IMR-90 (cell line): Measurements from ENCODE around the gene SOCS4. TPM values are rescaled to one million over a fixed set of nuclear protein-coding genes. Genes with fewer than 3 reads are reported as not detected.

ENCODE experiments used
- ATAC-seq: fragments of 200-7000 bp; cut with Tn5 transposase; 2 replicates; pipeline ENCODE4 v1.9.1; 2020; ENCODE audit warnings: low read depth, mild to moderate bottlenecking, moderate library complexity
- BruUV-seq: library from RNA; stranded (reverse); fragments of 400-500 nt; replicated peaks from 2 replicates; lab custom pipeline; 2021; lab: Mats Ljungman, UMichigan
- CTCF ChIA-PET: fragments of 300-600 bp; formaldehyde crosslinking; extraction: SDS; loops from one replicate; lab custom pipeline; 2021; ENCODE audit warnings: antibody characterized with exemption; lab: Yijun Ruan, JAX
- POLR2A ChIA-PET: fragments of 300-600 bp; sonication (Branson Sonifier 250); formaldehyde crosslinking; loops from one replicate; lab custom pipeline; 2022; ENCODE audit warnings: antibody characterized with exemption; ENCODE audit not compliant: unreplicated experiment; lab: Charles Lee
- DNase-seq: peaks from one replicate; pipeline ENCODE4 v3.0.0; 2013
- H2AFZ ChIP-seq: replicated peaks from 2 replicates; pipeline ENCODE3; 2013; ENCODE audit warnings: low read length, mild to moderate bottlenecking; ENCODE audit not compliant: poor library complexity
- H2AK5ac ChIP-seq: 2 replicates; pipeline ENCODE4 v1.6.1; 2013; ENCODE audit warnings: low read depth, low read length, inconsistent platforms
- H2AK9ac ChIP-seq: replicated peaks from 2 replicates; pipeline ENCODE3; 2013; ENCODE audit warnings: mild to moderate bottlenecking, low read depth, low read length, moderate library complexity; ENCODE audit not compliant: poor library complexity
- H2BK120ac ChIP-seq: 2 replicates; pipeline ENCODE4 v1.6.1; 2013; ENCODE audit warnings: low read depth, low read length, inconsistent platforms
- H2BK15ac ChIP-seq: 3 replicates; pipeline ENCODE4 v1.6.1; 2013; ENCODE audit warnings: low read depth, low read length, inconsistent platforms
- H2BK20ac ChIP-seq: 2 replicates; pipeline ENCODE4 v1.6.1; 2013; ENCODE audit warnings: low read depth, mild to moderate bottlenecking, inconsistent platforms, low read length, moderate library complexity
- H2BK5ac ChIP-seq: 2 replicates; pipeline ENCODE4 v1.6.1; 2013; ENCODE audit warnings: mild to moderate bottlenecking, low read depth, low read length, inconsistent platforms; ENCODE audit not compliant: poor library complexity, severe bottlenecking
- H3K14ac ChIP-seq: replicated peaks from 2 replicates; pipeline ENCODE4 v1.6.1; 2013; ENCODE audit warnings: low read depth, low read length, inconsistent platforms
- H3K18ac ChIP-seq: 2 replicates; pipeline ENCODE4 v1.6.1; 2013; ENCODE audit warnings: low read depth, low read length, control low read depth
- H3K23ac ChIP-seq: 2 replicates; pipeline ENCODE4 v1.6.1; 2013; ENCODE audit warnings: low read depth, low read length, inconsistent platforms
- H3K27ac ChIP-seq: 2 replicates; pipeline ENCODE4 v1.5.1; 2013; ENCODE audit warnings: mild to moderate bottlenecking, control low read depth, low read length; ENCODE audit not compliant: insufficient read depth
- H3K27me3 ChIP-seq: 2 replicates; pipeline ENCODE4 v1.6.1; 2013; ENCODE audit warnings: low read length; ENCODE audit not compliant: control insufficient read depth, insufficient read depth
- H3K36me3 ChIP-seq: 2 replicates; pipeline ENCODE4 v1.6.1; 2013; ENCODE audit warnings: low read length, mixed read lengths; ENCODE audit not compliant: control insufficient read depth, insufficient read depth
- H3K4ac ChIP-seq: 2 replicates; pipeline ENCODE4 v1.6.1; 2013; ENCODE audit warnings: low read depth, low read length, inconsistent platforms
- H3K4me1 ChIP-seq: 2 replicates; pipeline ENCODE4 v1.6.1; 2013; ENCODE audit warnings: low read length, mixed read lengths; ENCODE audit not compliant: control insufficient read depth, insufficient read depth
- H3K4me2 ChIP-seq: 2 replicates; pipeline ENCODE4 v1.6.1; 2013; ENCODE audit warnings: low read depth, mild to moderate bottlenecking, control low read depth, low read length, moderate library complexity
- H3K4me3 ChIP-seq: 2 replicates; pipeline ENCODE4 v1.5.1; 2013; ENCODE audit warnings: low read depth, mild to moderate bottlenecking, control low read depth, low read length, moderate library complexity; ENCODE audit not compliant: insufficient read depth
- H3K56ac ChIP-seq: 2 replicates; pipeline ENCODE4 v1.6.1; 2013; ENCODE audit warnings: low read length, inconsistent platforms; ENCODE audit not compliant: insufficient read depth; ENCODE audit errors: extremely low read depth
- H3K79me1 ChIP-seq, 2 experiments: 2 replicates each; pipeline ENCODE4 v1.6.1; 2013; ENCODE audit warnings: low read length in 2 of 2, inconsistent platforms in 1 of 2, low read depth in 1 of 2
- H3K9ac ChIP-seq: 2 replicates; pipeline ENCODE4 v1.6.1; 2013; ENCODE audit warnings: low read depth, low read length, control low read depth
- H3K9me1 ChIP-seq: 2 replicates; pipeline ENCODE4 v1.6.1; 2013; ENCODE audit warnings: low read length, inconsistent platforms; ENCODE audit not compliant: insufficient read depth
- H3K9me3 ChIP-seq: 2 replicates; pipeline ENCODE4 v1.6.1; 2013; ENCODE audit warnings: low read length; ENCODE audit not compliant: control insufficient read depth, insufficient read depth
- H4K20me1 ChIP-seq: 2 replicates; pipeline ENCODE4 v1.6.1; 2013; ENCODE audit warnings: low read length, inconsistent platforms; ENCODE audit not compliant: insufficient read depth
- H4K5ac ChIP-seq: 2 replicates; pipeline ENCODE4 v1.6.1; 2013; ENCODE audit warnings: mild to moderate bottlenecking, low read depth, low read length, control low read depth
- H4K8ac ChIP-seq, 2 experiments: 2 replicates each; pipeline ENCODE4 v1.6.1; 2013; ENCODE audit warnings: low read depth in 2 of 2, low read length in 2 of 2, control low read depth in 1 of 2, inconsistent platforms in 1 of 2
- H4K91ac ChIP-seq: 2 replicates; pipeline ENCODE4 v1.6.1; 2013; ENCODE audit warnings: low read depth, low read length, inconsistent platforms; ENCODE audit not compliant: insufficient read depth
- BHLHE40 ChIP-seq: fragments of 150-350 bp; IDR thresholded peaks from 2 replicates; pipeline ENCODE4 v1.6.1; 2016; ENCODE audit warnings: mild to moderate bottlenecking, low read depth, low read length
- CEBPB ChIP-seq: IDR thresholded peaks from 2 replicates; pipeline ENCODE4 v1.6.1; 2012; ENCODE audit warnings: low read depth, low read length, improper control_type of control experiment
- CHD1 ChIP-seq: IDR thresholded peaks from 2 replicates; pipeline ENCODE4 v1.6.1; 2012; ENCODE audit warnings: low read depth, low read length, improper control_type of control experiment
- MAFK ChIP-seq: IDR thresholded peaks from 2 replicates; pipeline ENCODE4 v1.6.1; 2012; ENCODE audit warnings: low read depth, low read length, improper control_type of control experiment
- MXI1 ChIP-seq: IDR thresholded peaks from 2 replicates; pipeline ENCODE4 v1.6.1; 2012; ENCODE audit warnings: low read depth, mild to moderate bottlenecking, low read length, moderate library complexity, borderline replicate concordance
- NFE2L2 ChIP-seq: fragments of 150-350 bp; IDR thresholded peaks from 2 replicates; pipeline ENCODE4 v1.6.1; 2016; ENCODE audit warnings: low read depth, mild to moderate bottlenecking, low read length
- POLR2A ChIP-seq: IDR thresholded peaks from 2 replicates; pipeline ENCODE4 v1.6.1; 2012; ENCODE audit warnings: mild to moderate bottlenecking, low read depth, low read length
- RAD21 ChIP-seq: IDR thresholded peaks from 2 replicates; pipeline ENCODE4 v1.6.1; 2012; ENCODE audit warnings: low read length, improper control_type of control experiment
- RCOR1 ChIP-seq: IDR thresholded peaks from 2 replicates; pipeline ENCODE4 v1.6.1; 2012; ENCODE audit warnings: mild to moderate bottlenecking, low read length, improper control_type of control experiment; ENCODE audit not compliant: insufficient replicate concordance
- RFX5 ChIP-seq: IDR thresholded peaks from 2 replicates; pipeline ENCODE4 v1.8.0; 2012; ENCODE audit warnings: low read depth, mild to moderate bottlenecking, low read length, moderate library complexity
- SMC3 ChIP-seq: fragments of 150-350 bp; IDR thresholded peaks from 2 replicates; pipeline ENCODE4 v1.6.1; 2016; ENCODE audit warnings: low read depth, mild to moderate bottlenecking, antibody characterized with exemption, low read length, moderate library complexity
- WGBS, 2 experiments: methylation state at CpG; one replicate each; pipeline versions ENCODE4 v1.1.5 to v1.1.7; 2013; ENCODE audit warnings: missing lambda C conversion rate in 2 of 2; ENCODE audit not compliant: insufficient read length in 1 of 2; ENCODE audit errors: extremely low coverage in 2 of 2; 5-methylcytosine and 5-hydroxymethylcytosine counted together
- dilution Hi-C: fragments of 300-500 bp; cut with HindIII; formaldehyde crosslinking; loops from one replicate; pipeline ENCODE4 v1.14.3; 2018; ENCODE audit warnings: low sequenced_read_pairs; ENCODE audit not compliant: unreplicated experiment
- in situ Hi-C: fragments of 300-500 bp; cut with MboI; formaldehyde crosslinking; loops from 3 replicates; pipeline ENCODE4 v1.14.3; 2019; ENCODE audit warnings: low sequenced_read_pairs, inconsistent platforms, mixed read lengths
- intact Hi-C: fragments of 100-400 bp; cut with micrococcal nuclease; formaldehyde crosslinking; loops from 2 replicates; pipeline ENCODE4 v1.10.0; 2022
- polyA plus RNA-seq, 3 experiments: library from polyadenylated mRNA; depleted of rRNA; stranded (reverse); fragments of >200 nt; gene quantifications; 2 replicates each; pipeline ENCODE4 v1.2.3, GENCODE V29; 2012; ENCODE audit warnings: low replicate concordance in 1 of 3
- total RNA-seq: library from RNA; depleted of rRNA; stranded (reverse); fragments of >200 nt; gene quantifications from 2 replicates; pipeline ENCODE4 v1.2.3, GENCODE V29; 2012
- TF ChIP-seq, protein P1 (sequence below): fragments of 150-350 bp; IDR thresholded peaks from 2 replicates; pipeline ENCODE4 v1.6.1; 2017; ENCODE audit warnings: mild to moderate bottlenecking, antibody characterized with exemption, low read length, low read depth
- TF ChIP-seq, protein P2 (sequence below): conservative IDR thresholded peaks from 2 replicates; pipeline ENCODE4 v1.5.1; 2012; ENCODE audit warnings: mild to moderate bottlenecking, low read depth, low read length, improper control_type of control experiment

SOCS4 gene
- total and polyA plus RNA-seq, 2 of the 4 experiments (the other 2 are of a cell fraction) = 4.6 to 12.7 TPM

DNA sequence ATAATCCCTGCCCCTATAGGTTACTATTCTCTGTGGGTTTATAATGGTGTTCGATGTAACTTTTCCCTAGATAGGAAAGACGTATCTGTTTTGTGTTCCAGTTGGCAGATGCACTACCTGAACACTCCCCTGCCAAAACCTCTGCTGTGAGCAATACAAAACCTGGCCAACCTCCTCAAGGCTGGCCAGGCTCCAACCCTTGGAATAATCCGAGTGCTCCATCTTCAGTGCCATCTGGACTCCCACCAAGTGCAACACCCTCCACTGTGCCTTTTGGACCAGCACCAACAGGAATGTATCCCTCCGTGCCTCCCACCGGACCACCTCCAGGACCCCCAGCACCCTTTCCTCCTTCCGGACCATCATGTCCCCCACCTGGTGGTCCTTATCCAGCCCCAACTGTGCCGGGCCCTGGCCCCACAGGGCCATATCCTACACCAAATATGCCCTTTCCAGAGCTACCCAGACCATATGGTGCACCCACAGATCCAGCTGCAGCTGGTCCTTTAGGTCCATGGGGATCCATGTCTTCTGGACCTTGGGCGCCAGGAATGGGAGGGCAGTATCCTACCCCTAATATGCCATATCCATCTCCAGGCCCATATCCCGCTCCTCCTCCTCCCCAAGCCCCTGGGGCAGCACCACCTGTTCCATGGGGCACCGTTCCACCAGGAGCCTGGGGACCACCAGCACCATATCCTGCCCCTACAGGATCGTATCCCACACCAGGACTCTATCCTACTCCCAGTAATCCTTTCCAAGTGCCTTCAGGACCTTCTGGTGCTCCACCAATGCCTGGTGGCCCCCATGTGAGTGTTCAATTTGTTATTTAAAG lies 35.7 kb downstream of the SOCS4 start:
- ATAC-seq = no peak

More for the DNA sequence above, 35.7 kb downstream of the SOCS4 start:
- H3K4ac ChIP-seq = no peak overlapping the region
- H3K36me3 ChIP-seq = peaks cover 34% of the 10 kb centered on the region
- no peak overlapping the region for H3K23ac ChIP-seq
- no peak overlapping the region for H2AK9ac ChIP-seq
- H4K8ac ChIP-seq = no peak overlapping the region
- H3K9ac ChIP-seq = no peak overlapping the region
- no peak overlapping the region for H3K18ac ChIP-seq
- no peak overlapping the region for H3K4me3 ChIP-seq
- peaks cover 65% of the 10 kb centered on the region for H4K20me1 ChIP-seq
- dilution Hi-C loops (no loop called here), intact Hi-C loops (no loop called here), in situ Hi-C loops (no loop called here)
- H2BK5ac ChIP-seq = no peak overlapping the region
- no peak overlapping the region for H3K4me2 ChIP-seq
- H3K9me3 ChIP-seq = peaks cover 3% of the 10 kb centered on the region; the same call in 1 of the 2 replicates
- H3K27me3 ChIP-seq = no peaks in the 10 kb centered on the region
- WGBS, 2 experiments = 85% methylated on average over 5 of the region's 11 CpGs; no CpG with 5 or more reads in 1 of the 2 experiments
- H2BK15ac ChIP-seq = no peak overlapping the region
- peaks cover 22 to 57% of the 10 kb centered on the region in 2 experiments for H3K79me1 ChIP-seq
- no peak for DNase-seq
- H3K14ac ChIP-seq = no peak overlapping the region
- H2BK120ac ChIP-seq = no peak overlapping the region
- CTCF ChIA-PET = interaction anchor here (1.3 kb wide), 1 partner anchor 11 kb away, joined by 3 read pairs; the partner anchor contains the start of gene MAPK1IP1L
- no peak overlapping the region for H4K5ac ChIP-seq
- H3K27ac ChIP-seq = no peak overlapping the region
- TSS peak; percentile 29 for BruUV-seq
- no peak overlapping the region for H2AK5ac ChIP-seq
- H2AFZ ChIP-seq = no peak overlapping the region
- H3K56ac ChIP-seq = no peak overlapping the region
- H2BK20ac ChIP-seq = no peak overlapping the region
- peaks cover 10% of the 10 kb centered on the region for H3K9me1 ChIP-seq
- H4K91ac ChIP-seq = no peak overlapping the region
- POLR2A ChIA-PET = no interaction called here
- TF ChIP-seq, protein P1, sequence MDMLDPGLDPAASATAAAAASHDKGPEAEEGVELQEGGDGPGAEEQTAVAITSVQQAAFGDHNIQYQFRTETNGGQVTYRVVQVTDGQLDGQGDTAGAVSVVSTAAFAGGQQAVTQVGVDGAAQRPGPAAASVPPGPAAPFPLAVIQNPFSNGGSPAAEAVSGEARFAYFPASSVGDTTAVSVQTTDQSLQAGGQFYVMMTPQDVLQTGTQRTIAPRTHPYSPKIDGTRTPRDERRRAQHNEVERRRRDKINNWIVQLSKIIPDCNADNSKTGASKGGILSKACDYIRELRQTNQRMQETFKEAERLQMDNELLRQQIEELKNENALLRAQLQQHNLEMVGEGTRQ = no peak
- TF ChIP-seq MAFK = no peak
- TF ChIP-seq NFE2L2 = no peak
- TF ChIP-seq, protein P2, sequence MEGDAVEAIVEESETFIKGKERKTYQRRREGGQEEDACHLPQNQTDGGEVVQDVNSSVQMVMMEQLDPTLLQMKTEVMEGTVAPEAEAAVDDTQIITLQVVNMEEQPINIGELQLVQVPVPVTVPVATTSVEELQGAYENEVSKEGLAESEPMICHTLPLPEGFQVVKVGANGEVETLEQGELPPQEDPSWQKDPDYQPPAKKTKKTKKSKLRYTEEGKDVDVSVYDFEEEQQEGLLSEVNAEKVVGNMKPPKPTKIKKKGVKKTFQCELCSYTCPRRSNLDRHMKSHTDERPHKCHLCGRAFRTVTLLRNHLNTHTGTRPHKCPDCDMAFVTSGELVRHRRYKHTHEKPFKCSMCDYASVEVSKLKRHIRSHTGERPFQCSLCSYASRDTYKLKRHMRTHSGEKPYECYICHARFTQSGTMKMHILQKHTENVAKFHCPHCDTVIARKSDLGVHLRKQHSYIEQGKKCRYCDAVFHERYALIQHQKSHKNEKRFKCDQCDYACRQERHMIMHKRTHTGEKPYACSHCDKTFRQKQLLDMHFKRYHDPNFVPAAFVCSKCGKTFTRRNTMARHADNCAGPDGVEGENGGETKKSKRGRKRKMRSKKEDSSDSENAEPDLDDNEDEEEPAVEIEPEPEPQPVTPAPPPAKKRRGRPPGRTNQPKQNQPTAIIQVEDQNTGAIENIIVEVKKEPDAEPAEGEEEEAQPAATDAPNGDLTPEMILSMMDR = no peak
- no peak for TF ChIP-seq RAD21
- TF ChIP-seq MXI1 = no peak
- TF ChIP-seq POLR2A = no peak
- TF ChIP-seq BHLHE40 = no peak
- no peak for TF ChIP-seq SMC3
- TF ChIP-seq CHD1 = no peak
- TF ChIP-seq RFX5 = no peak
- TF ChIP-seq RCOR1 = no peak
- no peak for TF ChIP-seq CEBPB
- H3K4me1 ChIP-seq = peaks cover 6% of the 10 kb centered on the region
